K562 (cell line): ENCODE results near the gene CTSD. TPM values are rescaled to one million over a fixed set of nuclear protein-coding genes. Genes with fewer than 3 reads are reported as not detected.

Experiments used
- ATAC-seq: fragments of 200-7000 bp; cut with Tn5 transposase; 3 replicates; pipeline ENCODE4 v1.9.1; 2020; ENCODE audit warnings: moderate library complexity
- BruUV-seq: library from RNA; stranded (reverse); fragments of 400-500 nt; replicated peaks from 2 replicates; lab custom pipeline; 2021; lab: Mats Ljungman, UMichigan
- CTCF ChIA-PET: fragments of 300-600 bp; formaldehyde crosslinking; extraction: SDS; loops from one replicate; lab custom pipeline; 2021; ENCODE audit warnings: low intra/inter-chr PET ratio; lab: Yijun Ruan, JAX
- POLR2A ChIA-PET: fragments of 300-600, 350-650 bp; sonication (Branson Sonifier 250); formaldehyde crosslinking; extraction: SDS; loops from one replicate; lab custom pipeline; 2021; ENCODE audit warnings: antibody characterized with exemption, inconsistent platforms; lab: Yijun Ruan, JAX
- DNase-seq, 4 experiments: peaks; one replicate each; pipeline versions ENCODE4 v3.0.0 to v3.0.0-alpha.2; 2011 to 2018; ENCODE audit warnings: low spot score in 3 of 4, mixed read lengths in 3 of 4; ENCODE audit errors: extremely low read depth in 1 of 4
- FAIRE-seq: peaks from 2 replicates; lab custom pipeline; 2011; peaks lifted over from hg19 to GRCh38; lab: Jason Lieb, UNC
- H2AFZ ChIP-seq: 2 replicates; pipeline ENCODE4 v1.6.0; 2011; ENCODE audit warnings: low read depth, low read length, control low read depth, inconsistent platforms
- H3K27ac ChIP-seq: fragments of 200-600 bp; 3 replicates; pipeline ENCODE4 v1.8.0; 2011; ENCODE audit warnings: low read depth, mild to moderate bottlenecking, control low read depth, inconsistent platforms, low read length, moderate library complexity, mixed read lengths; ENCODE audit errors: extremely low read depth
- H3K27me3 ChIP-seq, 2 experiments: fragments of 300-600 bp in 1 of 2; 2 replicates in 1 of 2; 3 replicates in 1 of 2; pipeline versions ENCODE4 v1.6.0 to v1.8.0; 2011; ENCODE audit warnings: inconsistent platforms in 2 of 2, low read length in 2 of 2, mild to moderate bottlenecking in 1 of 2, mixed read lengths in 1 of 2, moderate library complexity in 1 of 2; ENCODE audit not compliant: control insufficient read depth in 2 of 2, insufficient read depth in 2 of 2
- H3K36me3 ChIP-seq: fragments of 300-600 bp; 3 replicates; pipeline ENCODE4 v1.8.0; 2011; ENCODE audit warnings: mild to moderate bottlenecking, low read length, inconsistent platforms; ENCODE audit not compliant: control insufficient read depth, insufficient read depth
- H3K4me1 ChIP-seq, 2 experiments: fragments of 200-600 bp in 1 of 2; replicated peaks in 1 of 2; 2 replicates in 1 of 2; 3 replicates in 1 of 2; pipeline versions ENCODE4 v1.5.1 to v1.8.0; 2011; ENCODE audit warnings: inconsistent platforms in 2 of 2, low read length in 2 of 2, mild to moderate bottlenecking in 1 of 2, mixed read lengths in 1 of 2, moderate library complexity in 1 of 2; ENCODE audit not compliant: control insufficient read depth in 2 of 2, insufficient read depth in 2 of 2
- H3K4me2 ChIP-seq: 2 replicates; pipeline ENCODE4 v1.6.1; 2011; ENCODE audit warnings: low read length, control low read depth, inconsistent platforms, mixed read lengths; ENCODE audit not compliant: insufficient read depth
- H3K4me3 ChIP-seq: fragments of 200-600 bp; sonication (generic), shearing (Covaris generic); 2 replicates; pipeline ENCODE4 v1.5.1; 2016; ENCODE audit warnings: control low read depth, inconsistent platforms
- H3K79me2 ChIP-seq: fragments of 200-600 bp; 3 replicates; pipeline ENCODE4 v1.8.0; 2011; ENCODE audit warnings: low read length, inconsistent platforms; ENCODE audit not compliant: control insufficient read depth, insufficient read depth
- H3K9ac ChIP-seq, 2 experiments: 2 replicates each; pipeline versions ENCODE4 v1.6.0 to v1.6.1; 2011; ENCODE audit warnings: low read depth in 2 of 2, low read length in 2 of 2, control low read depth in 1 of 2, inconsistent platforms in 1 of 2, mild to moderate bottlenecking in 1 of 2, mixed read lengths in 1 of 2; ENCODE audit not compliant: insufficient read depth in 1 of 2
- H3K9me1 ChIP-seq: one replicate; pipeline ENCODE4 v1.6.0; 2011; ENCODE audit warnings: inconsistent platforms, mild to moderate bottlenecking, low read length, moderate library complexity; ENCODE audit not compliant: control insufficient read depth, insufficient read depth
- H3K9me3 ChIP-seq: replicated peaks from 2 replicates; pipeline ENCODE4 v1.5.1; 2011; ENCODE audit warnings: low read depth, low read length, inconsistent platforms; ENCODE audit not compliant: control insufficient read depth, insufficient read depth
- H4K20me1 ChIP-seq: replicated peaks from 2 replicates; pipeline ENCODE4 v1.6.1; 2011; ENCODE audit warnings: low read length, inconsistent platforms, mixed read lengths; ENCODE audit not compliant: control insufficient read depth, insufficient read depth
- PKNOX1 ChIP-seq: fragments of 450-650 bp; IDR thresholded peaks from 2 replicates; pipeline ENCODE4 v1.6.1; 2016
- PTBP1 ChIP-seq: fragments of 200-400 bp; formaldehyde crosslinking; IDR thresholded peaks from 2 replicates; pipeline ENCODE4 v1.6.1; 2017; ENCODE audit warnings: low read depth, low read length
- ZBTB5 ChIP-seq: fragments of 450-650 bp; IDR thresholded peaks from 2 replicates; pipeline ENCODE4 v1.6.1; 2017; ENCODE audit warnings: antibody characterized with exemption
- ZKSCAN3 ChIP-seq: fragments of 250-450 bp; sonication (Bioruptor Pico); IDR thresholded peaks from 2 replicates; pipeline ENCODE4 v1.4.0; 2020
- WGBS: fragments of 100-300 bp; shearing (Covaris generic); methylation state at CpG from one replicate; pipeline ENCODE4 v1.1.6; 2016; ENCODE audit warnings: low coverage, mixed read lengths; ENCODE audit not compliant: insufficient coverage; ENCODE audit errors: missing lambda C conversion rate; 5-methylcytosine and 5-hydroxymethylcytosine counted together
- in situ Hi-C: fragments of 300-500 bp; cut with MboI; formaldehyde crosslinking; loops from 4 replicates; pipeline ENCODE4 v1.15.0; 2018; ENCODE audit warnings: inconsistent platforms, mixed read lengths
- intact Hi-C: fragments of 100-400 bp; cut with micrococcal nuclease; formaldehyde crosslinking; loops from 2 replicates; pipeline ENCODE4 v1.14.2; 2022
- polyA plus RNA-seq, 8 experiments: library from polyadenylated mRNA; depleted of rRNA in 4 of 8; stranded (reverse) in 5 of 8; unstranded in 3 of 8; fragments of >200 nt; fragmentation: Nextera tagmentation in 2 of 8; fragmentation: Illumina TruSeq in 1 of 8; extraction: Ambion mirVana in 2 of 8; extraction: Trizol in 1 of 8; gene quantifications; 2 replicates each; pipeline versions ENCODE4 v1.2.1 to v1.2.3, GENCODE V29; 2011 to 2014; ENCODE audit warnings: inconsistent platforms in 1 of 8, missing spikeins in 1 of 8
- total RNA-seq, 7 experiments: library from RNA; depleted of rRNA in 6 of 7; stranded (reverse); fragments of >200 nt in 6 of 7; fragmentation: Illumina TruSeq in 2 of 7; extraction: Trizol in 2 of 7; gene quantifications; 2 replicates each; pipeline versions ENCODE4 v1.2.1 to v1.2.3, GENCODE V29; 2011 to 2021; ENCODE audit warnings: low replicate concordance in 1 of 7

CTSD gene
- total and polyA plus RNA-seq, 9 of the 15 experiments (the other 6 are each of a cell fraction or from before 2014, with no cell fraction given): 1.0 to 112 (median 40.9) TPM

GRCh38 chr11:1740786-1741530 is 22.8 kb downstream of the CTSD start:
- FAIRE-seq: no peak

More at GRCh38 chr11:1740786-1741530, 22.8 kb downstream of the CTSD start:
- ATAC-seq (no peak), DNase-seq (no peak)
- CTCF ChIA-PET: no interaction called here
- peaks cover 8% of the 10 kb centered on the region for H3K9me3 ChIP-seq
- no peaks in the 10 kb centered on the region for H3K9me1 ChIP-seq
- H3K27me3 ChIP-seq: peaks cover 5 to 31% of the 10 kb centered on the region in 2 experiments; a peak in 3 of 5 replicates
- H3K4me2 ChIP-seq: no peak overlapping the region
- 3% methylated on average over 7 of the region's 8 CpGs for WGBS
- no peak overlapping the region for H2AFZ ChIP-seq
- in situ Hi-C loops (no loop called here), intact Hi-C loops (no loop called here)
- TF ChIP-seq PKNOX1 (no peak), ZBTB5 (no peak), ZKSCAN3 (no peak), PTBP1 (no peak)
- H3K36me3 ChIP-seq: no peaks in the 10 kb centered on the region
- H3K4me1 ChIP-seq: peaks cover 0 to 5% of the 10 kb centered on the region in 2 experiments; a peak in 1 of 5 replicates
- POLR2A ChIA-PET: no interaction called here
- H3K27ac ChIP-seq: no peak overlapping the region
- no TSS peak for BruUV-seq
- 0 out of 2 replicates have a peak, but pooled peaks cover 4% of the 10 kb centered on the region for H4K20me1 ChIP-seq
- H3K4me3 ChIP-seq: no peak overlapping the region
- no peaks in the 10 kb centered on the region for H3K79me2 ChIP-seq
- no peak overlapping the region for H3K9ac ChIP-seq
